ACC112 (cell line): ENCODE results near the gene TMC2.

Source experiments
- H2AFZ ChIP-seq: fragments of 200-600 bp; sonication (generic); one replicate; pipeline ENCODE4 v1.6.0; 2017; ENCODE audit warnings: antibody characterized with exemption, low read length; ENCODE audit not compliant: unreplicated experiment
- H3K27ac ChIP-seq: fragments of 200-600 bp; sonication (generic); 2 replicates; pipeline ENCODE4 v1.5.1; 2014; ENCODE audit warnings: low read depth, mild to moderate bottlenecking, antibody characterized with exemption, low read length, moderate library complexity
- H3K27me3 ChIP-seq: fragments of 200-600 bp; sonication (generic); 2 replicates; pipeline ENCODE4 v1.6.1; 2014; ENCODE audit warnings: mild to moderate bottlenecking, antibody characterized with exemption, low read length, moderate library complexity, mixed read lengths; ENCODE audit not compliant: insufficient read depth
- H3K36me3 ChIP-seq: fragments of 200-600 bp; sonication (generic); 2 replicates; pipeline ENCODE4 v1.6.1; 2016; ENCODE audit warnings: mild to moderate bottlenecking, antibody characterized with exemption, low read length, moderate library complexity, mixed read lengths; ENCODE audit not compliant: insufficient read depth
- H3K4me1 ChIP-seq: fragments of 200-600 bp; sonication (generic); one replicate; pipeline ENCODE4 v1.6.1; 2016; ENCODE audit warnings: low read length, mixed read lengths; ENCODE audit not compliant: insufficient read depth, unreplicated experiment, control insufficient read depth
- H3K4me3 ChIP-seq: fragments of 200-600 bp; sonication (generic); 2 replicates; pipeline ENCODE4 v1.5.1; 2014; ENCODE audit warnings: mild to moderate bottlenecking, low read depth, low read length
- H3K79me2 ChIP-seq: fragments of 200-600 bp; sonication (generic); one replicate; pipeline ENCODE4 v1.6.0; 2016; ENCODE audit warnings: low read length; ENCODE audit not compliant: control insufficient read depth, unreplicated experiment, insufficient read depth

TMC2 gene

DNA sequence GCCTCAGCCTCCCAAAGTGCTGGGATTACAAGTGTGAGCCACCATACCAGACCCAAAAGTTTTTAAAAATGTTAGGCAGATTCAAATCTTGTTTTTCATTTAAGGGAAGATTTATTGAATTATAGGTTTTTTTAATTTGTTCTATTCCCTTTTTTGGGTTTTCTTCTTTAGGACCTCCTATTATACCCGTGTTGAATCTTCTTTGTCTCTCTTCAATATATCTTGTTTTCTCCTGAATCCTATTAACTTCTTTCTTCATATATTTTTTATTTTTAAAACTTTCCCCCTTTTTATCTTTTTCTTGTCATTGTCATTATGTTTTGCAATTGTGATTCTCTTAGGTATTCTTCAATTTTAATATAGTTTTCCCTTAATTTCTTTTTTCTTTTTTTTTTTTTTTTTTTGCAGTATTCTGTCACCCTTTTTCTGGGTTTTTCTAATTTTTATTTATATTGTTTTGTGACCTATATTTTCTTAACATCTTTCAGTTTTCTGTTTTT is 70.2 kb downstream of the TMC2 start:
- H3K27me3 ChIP-seq: peaks cover 35% of the 10 kb centered on the region
- no peaks in the 10 kb centered on the region for H3K36me3 ChIP-seq
- H3K79me2 ChIP-seq: no peaks in the 10 kb centered on the region
- H3K4me3 ChIP-seq: no peak overlapping the region
- no peak overlapping the region for H3K27ac ChIP-seq
- no peaks in the 10 kb centered on the region for H3K4me1 ChIP-seq
- no peak overlapping the region for H2AFZ ChIP-seq

- Histone ChIP-seq H2AFZ (no peak overlapping the region), H3K36me3 (no peaks in the 10 kb centered on the region), H3K4me1 (no peaks in the 10 kb centered on the region), H3K79me2 (no peaks in the 10 kb centered on the region), H3K4me3 (no peak overlapping the region), H3K27ac (no peak overlapping the region), H3K27me3 (peaks cover 52% of the 10 kb centered on the region)
Observed at GRCh38 chr20:2610326-2610725, 74.0 kb downstream of the TMC2 start.

GRCh38 chr20:2610941-2611720 is 74.8 kb downstream of the TMC2 start:
- Histone ChIP-seq H3K79me2 (no peaks in the 10 kb centered on the region), H3K27ac (no peak overlapping the region), H3K4me1 (no peaks in the 10 kb centered on the region), H3K27me3 (peaks cover 60% of the 10 kb centered on the region), H3K36me3 (no peaks in the 10 kb centered on the region), H3K4me3 (no peak overlapping the region), H2AFZ (no peak overlapping the region)

DNA sequence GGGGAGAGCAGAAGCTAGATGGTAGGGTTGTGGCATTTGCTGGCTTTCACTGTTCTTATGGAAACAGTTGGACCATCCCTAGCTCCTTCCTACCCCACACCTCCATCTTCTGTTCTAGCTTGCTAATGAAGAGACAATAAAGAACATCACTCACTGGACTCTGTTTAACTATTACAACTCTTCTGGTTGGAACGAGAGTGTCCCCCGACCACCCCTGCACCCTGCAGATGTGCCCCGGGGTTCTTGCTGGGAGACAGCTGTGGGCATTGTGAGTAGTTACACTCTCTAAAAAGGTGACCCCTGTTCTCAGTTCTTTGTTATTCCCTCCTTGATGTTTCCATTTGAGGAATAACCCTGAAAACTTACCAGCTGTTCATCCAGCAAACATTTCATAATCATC is 75.7 kb downstream of the TMC2 start:
- no peaks in the 10 kb centered on the region for H3K4me1 ChIP-seq
- no peaks in the 10 kb centered on the region for H3K36me3 ChIP-seq
- no peaks in the 10 kb centered on the region for H3K79me2 ChIP-seq
- H3K27me3 ChIP-seq: peaks cover 69% of the 10 kb centered on the region
- H2AFZ ChIP-seq: no peak overlapping the region
- H3K27ac ChIP-seq: no peak overlapping the region
- H3K4me3 ChIP-seq: no peak overlapping the region

DNA sequence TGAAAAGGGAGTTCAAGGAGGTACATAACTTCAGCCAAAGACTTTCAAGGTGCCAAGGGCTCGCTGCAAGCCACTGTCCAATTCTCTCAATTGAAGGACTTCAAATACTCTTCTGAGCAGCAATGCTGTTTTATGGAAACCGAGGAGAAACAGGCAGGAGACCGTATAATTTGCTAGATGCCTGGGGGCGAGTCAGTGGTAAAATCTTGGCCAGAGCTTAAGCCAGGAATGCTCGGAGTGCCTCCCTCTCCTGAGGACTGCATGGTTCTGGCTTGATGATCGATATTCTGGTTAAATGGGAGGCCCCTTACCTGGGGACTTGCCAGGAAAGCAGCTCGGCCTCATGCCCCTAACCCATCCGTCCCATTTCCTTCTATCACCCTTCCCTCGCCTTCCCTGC is 80.3 kb downstream of the TMC2 start:
- no peak overlapping the region for H3K27ac ChIP-seq
- H3K36me3 ChIP-seq: no peaks in the 10 kb centered on the region
- no peaks in the 10 kb centered on the region for H3K79me2 ChIP-seq
- H2AFZ ChIP-seq: no peak overlapping the region
- peaks cover 61% of the 10 kb centered on the region for H3K27me3 ChIP-seq
- no peak overlapping the region for H3K4me3 ChIP-seq
- H3K4me1 ChIP-seq: no peaks in the 10 kb centered on the region

DNA sequence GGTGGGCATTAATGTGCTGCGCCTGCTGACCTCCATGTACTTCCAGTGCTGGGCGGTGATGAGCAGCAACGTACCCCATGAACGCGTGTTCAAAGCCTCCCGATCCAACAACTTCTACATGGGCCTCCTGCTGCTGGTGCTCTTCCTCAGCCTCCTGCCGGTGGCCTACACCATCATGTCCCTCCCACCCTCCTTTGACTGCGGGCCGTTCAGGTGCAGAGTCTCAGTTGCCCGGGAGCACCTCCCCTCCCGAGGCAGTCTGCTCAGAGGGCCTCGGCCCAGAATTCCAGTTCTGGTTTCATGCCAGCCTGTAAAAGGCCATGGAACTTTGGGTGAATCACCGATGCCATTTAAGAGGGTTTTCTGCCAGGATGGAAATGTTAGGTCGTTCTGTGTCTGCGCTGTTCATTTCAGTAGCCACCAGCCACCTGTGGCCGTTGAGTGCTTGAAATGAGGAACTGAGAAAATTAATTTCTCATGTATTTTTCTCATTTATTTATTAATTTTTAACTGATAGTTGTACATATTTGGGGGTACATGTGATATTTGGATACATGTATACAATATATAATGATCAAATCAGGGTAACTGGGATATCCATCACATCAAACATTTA is 80.8 kb downstream of the TMC2 start:
- Histone ChIP-seq H3K4me1 (no peaks in the 10 kb centered on the region), H3K27ac (no peak overlapping the region), H3K79me2 (no peaks in the 10 kb centered on the region), H3K36me3 (no peaks in the 10 kb centered on the region), H2AFZ (no peak overlapping the region), H3K27me3 (peaks cover 57% of the 10 kb centered on the region), H3K4me3 (no peak overlapping the region)

DNA sequence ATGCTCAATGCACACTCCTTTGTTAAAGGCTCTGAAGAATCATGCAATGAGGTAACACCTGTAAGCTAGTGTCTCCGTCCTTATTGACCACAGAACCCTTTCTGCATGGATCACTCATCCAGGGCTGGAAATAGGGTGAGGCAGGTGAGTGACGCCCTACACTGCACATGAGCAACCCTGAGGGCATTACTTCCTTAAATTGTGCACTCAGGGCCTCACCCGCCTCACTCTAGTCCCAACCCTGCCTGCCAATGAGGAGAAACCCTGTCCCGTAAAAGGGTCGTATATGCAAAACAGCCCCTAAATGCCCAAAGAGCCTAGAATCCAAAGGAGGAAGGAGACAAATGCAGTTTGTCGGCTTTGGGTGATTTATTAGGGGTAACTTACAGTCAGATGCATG is 82.4 kb downstream of the TMC2 start:
- H3K36me3 ChIP-seq: no peaks in the 10 kb centered on the region
- peaks cover 40% of the 10 kb centered on the region for H3K27me3 ChIP-seq
- no peaks in the 10 kb centered on the region for H3K79me2 ChIP-seq
- no peaks in the 10 kb centered on the region for H3K4me1 ChIP-seq
- H3K27ac ChIP-seq: no peak overlapping the region
- H2AFZ ChIP-seq: no peak overlapping the region
- H3K4me3 ChIP-seq: no peak overlapping the region

- Histone ChIP-seq H3K79me2 (no peaks in the 10 kb centered on the region), H3K4me3 (no peak overlapping the region), H3K27ac (no peak overlapping the region), H3K36me3 (no peaks in the 10 kb centered on the region), H2AFZ (no peak overlapping the region), H3K4me1 (no peaks in the 10 kb centered on the region), H3K27me3 (peaks cover 37% of the 10 kb centered on the region)
Observed at GRCh38 chr20:2619337-2619736, 83.0 kb downstream of the TMC2 start.

GRCh38 chr20:2619961-2620595 is 83.7 kb downstream of the TMC2 start:
- H3K4me1 ChIP-seq: no peaks in the 10 kb centered on the region
- H3K27me3 ChIP-seq: peaks cover 39% of the 10 kb centered on the region
- no peaks in the 10 kb centered on the region for H3K79me2 ChIP-seq
- H3K4me3 ChIP-seq: no peak overlapping the region
- no peaks in the 10 kb centered on the region for H3K36me3 ChIP-seq
- H3K27ac ChIP-seq: no peak overlapping the region
- no peak overlapping the region for H2AFZ ChIP-seq

DNA sequence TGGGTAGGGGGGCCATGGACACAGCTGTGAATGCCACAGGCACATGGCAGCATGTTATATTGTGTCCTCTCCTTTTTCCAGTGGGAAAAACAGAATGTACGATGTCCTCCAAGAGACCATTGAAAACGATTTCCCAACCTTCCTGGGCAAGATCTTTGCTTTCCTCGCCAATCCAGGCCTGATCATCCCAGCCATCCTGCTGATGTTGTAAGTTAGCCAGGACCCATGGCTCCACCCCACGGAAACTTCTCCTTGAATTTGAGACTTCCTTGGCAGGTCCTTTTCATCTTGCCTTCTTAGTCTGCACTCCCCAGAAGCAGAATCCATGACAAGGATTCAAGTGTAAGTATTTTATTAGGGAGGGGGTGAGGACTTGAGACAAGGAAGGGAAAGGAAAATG is 87.8 kb downstream of the TMC2 start:
- no peaks in the 10 kb centered on the region for H3K79me2 ChIP-seq
- H3K36me3 ChIP-seq: no peaks in the 10 kb centered on the region
- H3K27ac ChIP-seq: no peak overlapping the region
- H2AFZ ChIP-seq: no peak overlapping the region
- peaks cover 6% of the 10 kb centered on the region for H3K4me1 ChIP-seq
- peaks cover 3% of the 10 kb centered on the region; the same call in 1 of the 2 replicates for H3K27me3 ChIP-seq
- H3K4me3 ChIP-seq: no peak overlapping the region
